ENCODE data around the gene OLFM1. TPM values are rescaled to one million over a fixed set of nuclear protein-coding genes. Genes with fewer than 3 reads are reported as not detected.

OLFM1 gene
- total RNA-seq, 4 donors from 2014 or later = 18.7 to 46.1 (median 38.6) TPM

DNA sequence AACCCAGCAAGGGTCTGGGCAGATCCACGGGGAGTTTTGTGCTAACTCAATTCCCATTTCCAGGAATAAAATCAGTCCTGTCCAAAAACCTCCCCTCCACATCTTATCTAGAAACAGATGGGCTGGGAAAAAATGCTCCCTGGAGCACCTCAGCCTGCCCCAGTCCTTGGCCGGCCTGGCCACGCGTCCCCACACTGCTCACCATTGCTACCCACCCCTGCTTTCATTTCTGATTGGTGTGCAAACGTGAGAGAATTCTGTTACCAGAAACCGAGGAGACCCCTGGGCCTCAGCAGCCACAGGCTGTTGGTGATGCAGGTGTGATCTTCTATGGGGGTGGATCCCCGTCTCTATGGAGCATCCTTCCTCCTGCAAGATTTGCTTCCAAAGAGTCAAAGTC, 38.0 kb upstream of the OLFM1 start:
- intact Hi-C loops (cut with DNase I) = no loop called here
- Histone ChIP-seq H3K4me1 (no peaks in the 10 kb centered on the region), H3K4me3 (no peak overlapping the region), H3K36me3 (no peaks in the 10 kb centered on the region), H3K9me3 (peaks cover 0 to 8% (median 2%) of the 10 kb centered on the region in 4 donors), H3K27ac (replicated peaks in 1 of 4) (no peak overlapping the region), H3K27me3 (peaks cover 0 to 82% (median 0%) of the 10 kb centered on the region in 4 donors)
- no peak for TF ChIP-seq POLR2A (IDR thresholded peaks at IDR 0.05; ENCODE audit: low read depth)
- TF ChIP-seq, protein P1, sequence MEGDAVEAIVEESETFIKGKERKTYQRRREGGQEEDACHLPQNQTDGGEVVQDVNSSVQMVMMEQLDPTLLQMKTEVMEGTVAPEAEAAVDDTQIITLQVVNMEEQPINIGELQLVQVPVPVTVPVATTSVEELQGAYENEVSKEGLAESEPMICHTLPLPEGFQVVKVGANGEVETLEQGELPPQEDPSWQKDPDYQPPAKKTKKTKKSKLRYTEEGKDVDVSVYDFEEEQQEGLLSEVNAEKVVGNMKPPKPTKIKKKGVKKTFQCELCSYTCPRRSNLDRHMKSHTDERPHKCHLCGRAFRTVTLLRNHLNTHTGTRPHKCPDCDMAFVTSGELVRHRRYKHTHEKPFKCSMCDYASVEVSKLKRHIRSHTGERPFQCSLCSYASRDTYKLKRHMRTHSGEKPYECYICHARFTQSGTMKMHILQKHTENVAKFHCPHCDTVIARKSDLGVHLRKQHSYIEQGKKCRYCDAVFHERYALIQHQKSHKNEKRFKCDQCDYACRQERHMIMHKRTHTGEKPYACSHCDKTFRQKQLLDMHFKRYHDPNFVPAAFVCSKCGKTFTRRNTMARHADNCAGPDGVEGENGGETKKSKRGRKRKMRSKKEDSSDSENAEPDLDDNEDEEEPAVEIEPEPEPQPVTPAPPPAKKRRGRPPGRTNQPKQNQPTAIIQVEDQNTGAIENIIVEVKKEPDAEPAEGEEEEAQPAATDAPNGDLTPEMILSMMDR (IDR thresholded peaks at IDR 0.05) = no peak
- no peak for DNase-seq (ENCODE audit: extremely low spot score)
- 80% methylated on average over 6 of the region's 7 CpGs for WGBS

DNA sequence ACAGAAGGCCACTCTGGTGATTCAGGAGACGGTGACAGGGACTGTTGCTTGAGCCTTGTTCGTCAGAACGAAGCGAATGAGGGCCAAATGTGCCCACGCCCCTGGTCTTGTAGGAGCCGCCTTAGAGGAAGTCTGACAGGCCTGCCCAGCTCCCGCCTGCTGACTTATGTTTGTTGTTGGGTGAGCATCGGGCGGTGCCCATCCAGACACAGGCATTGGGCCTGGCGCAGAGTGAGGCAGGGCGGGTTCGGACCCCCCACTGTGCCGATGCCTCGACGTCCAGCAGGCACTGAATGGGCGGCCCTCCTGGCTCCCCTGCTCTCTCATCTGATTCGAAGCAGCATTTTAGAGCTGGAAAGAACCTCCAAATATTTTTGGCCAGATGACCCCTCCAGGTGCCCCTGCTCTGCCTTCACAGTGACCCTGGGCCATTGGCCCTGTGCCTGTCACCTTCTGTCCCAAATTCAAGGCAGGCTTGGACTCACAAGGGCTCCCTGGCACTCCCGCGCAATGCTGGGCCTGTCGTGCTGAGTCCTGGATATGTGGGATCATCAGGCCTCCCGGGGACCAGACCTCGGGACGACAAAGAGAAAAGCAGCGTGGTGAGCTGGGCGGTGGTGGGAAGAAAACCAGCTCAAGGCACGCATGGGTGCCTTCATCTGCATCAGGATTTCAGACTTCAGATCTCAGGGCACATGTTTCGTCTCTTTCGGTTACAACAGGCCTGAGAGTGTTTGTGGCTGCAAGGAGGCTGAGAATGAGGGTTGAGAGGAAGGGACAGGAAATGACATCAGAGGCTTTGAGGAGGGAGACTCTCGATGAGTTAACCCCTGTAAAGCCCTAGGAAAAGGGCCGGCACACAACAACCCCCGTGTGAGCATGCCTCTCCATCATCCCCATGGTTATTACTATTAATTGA, 37.1 kb upstream of the OLFM1 start:
- Histone ChIP-seq H3K27ac (replicated peaks in 1 of 4) (no peak overlapping the region), H3K4me1 (no peaks in the 10 kb centered on the region), H3K9me3 (peaks cover 0 to 8% (median 2%) of the 10 kb centered on the region in 4 donors), H3K4me3 (no peak overlapping the region), H3K36me3 (no peaks in the 10 kb centered on the region), H3K27me3 (peaks cover 0 to 81% (median 0%) of the 10 kb centered on the region in 4 donors)
- intact Hi-C loops (cut with DNase I) = no loop called here
- 85% methylated on average over 24 of the region's 31 CpGs for WGBS
- TF ChIP-seq POLR2AphosphoS5 (IDR thresholded peaks at IDR 0.05) (no peak), POLR2A (IDR thresholded peaks at IDR 0.05; ENCODE audit: low read depth) (no peak), EP300 (IDR thresholded peaks at IDR 0.05) (no peak)
- TF ChIP-seq, protein P1 (IDR thresholded peaks at IDR 0.05) = no peak
- no peak for DNase-seq (ENCODE audit: extremely low spot score)

DNA sequence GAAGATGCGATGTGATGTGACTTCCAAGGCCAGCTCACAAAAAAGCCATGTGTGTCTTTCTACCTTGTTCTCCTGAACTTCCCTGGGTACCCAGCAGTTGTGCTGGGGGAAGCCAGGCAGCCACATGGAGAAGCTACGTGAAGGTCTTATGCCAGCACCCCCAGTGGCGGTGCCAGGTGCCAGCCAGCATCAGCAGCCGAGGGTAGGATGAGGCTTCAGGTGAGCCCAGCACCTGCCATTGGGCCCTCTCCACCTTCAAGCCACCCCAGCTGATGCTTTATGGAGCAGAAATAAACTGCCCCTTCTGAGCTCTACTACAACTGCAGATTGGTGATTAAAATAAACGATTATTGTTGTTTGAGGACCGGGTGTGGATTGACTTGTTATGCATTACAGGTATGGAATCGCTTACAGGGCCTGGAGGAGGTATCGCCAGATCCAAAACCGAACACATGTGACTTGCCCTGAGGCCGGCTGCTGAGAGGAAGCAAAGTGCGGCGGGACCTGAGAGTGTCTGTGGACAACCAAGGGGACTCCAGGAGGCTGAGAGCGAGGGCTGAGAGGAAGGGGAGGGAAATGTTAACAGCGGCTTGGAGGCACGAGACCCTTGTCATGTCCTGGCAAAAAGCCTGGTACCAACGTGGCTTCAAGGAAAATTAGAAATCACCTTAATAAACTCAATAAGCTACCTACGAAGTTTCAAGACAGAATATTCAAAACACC, 36.0 kb upstream of the OLFM1 start:
- H3K9me3 ChIP-seq = peaks cover 0 to 8% (median 2%) of the 10 kb centered on the region in 4 donors
- WGBS = 90% methylated on average over 17 of the region's 17 CpGs
- no peaks in the 10 kb centered on the region for H3K36me3 ChIP-seq
- DNase-seq (ENCODE audit: extremely low spot score) = no peak
- H3K4me1 ChIP-seq = no peaks in the 10 kb centered on the region
- intact Hi-C loops (cut with DNase I) = no loop called here
- H3K4me3 ChIP-seq = no peak overlapping the region
- no peak overlapping the region for H3K27ac ChIP-seq (replicated peaks in 1 of 4)
- TF ChIP-seq EP300 (IDR thresholded peaks at IDR 0.05) (no peak), POLR2A (IDR thresholded peaks at IDR 0.05; ENCODE audit: low read depth) (no peak), POLR2AphosphoS5 (IDR thresholded peaks at IDR 0.05) (no peak)
- TF ChIP-seq, protein P1 (IDR thresholded peaks at IDR 0.05) = no peak
- peaks cover 0 to 79% (median 0%) of the 10 kb centered on the region in 4 donors for H3K27me3 ChIP-seq

DNA sequence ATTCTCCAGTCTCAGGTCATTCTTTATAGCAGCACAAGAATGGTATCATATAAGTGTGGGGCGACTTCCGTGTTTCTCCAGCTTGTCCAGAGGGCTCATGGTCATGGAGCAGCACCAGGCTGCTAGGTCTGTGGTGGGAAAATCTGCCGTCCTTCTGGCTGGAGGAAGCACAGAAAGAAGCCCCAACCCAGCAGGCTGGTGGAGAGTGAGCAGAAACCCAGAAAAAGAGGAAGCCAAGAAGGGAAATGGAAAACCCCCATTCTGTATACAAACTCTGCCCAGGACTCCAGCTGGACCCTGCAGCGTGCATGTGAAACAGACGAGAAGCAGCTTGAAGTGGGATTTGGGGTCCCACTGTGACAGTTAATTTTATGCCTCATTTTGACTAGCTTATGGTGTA, 34.3 kb upstream of the OLFM1 start:
- intact Hi-C loops (cut with DNase I) = no loop called here
- no peak for DNase-seq (ENCODE audit: extremely low spot score)
- Histone ChIP-seq H3K27ac (replicated peaks in 1 of 4) (no peak overlapping the region), H3K4me3 (no peak overlapping the region), H3K9me3 (peaks cover 0 to 8% (median 2%) of the 10 kb centered on the region in 4 donors), H3K27me3 (peaks cover 0 to 77% (median 0%) of the 10 kb centered on the region in 4 donors), H3K36me3 (no peaks in the 10 kb centered on the region), H3K4me1 (no peaks in the 10 kb centered on the region)
- TF ChIP-seq POLR2AphosphoS5 (IDR thresholded peaks at IDR 0.05) = no peak
- no peak for TF ChIP-seq EP300 (IDR thresholded peaks at IDR 0.05)
- TF ChIP-seq, protein P1 (IDR thresholded peaks at IDR 0.05) = no peak
- TF ChIP-seq POLR2A (IDR thresholded peaks at IDR 0.05; ENCODE audit: low read depth) = no peak
- WGBS = 68% methylated on average over 5 of the region's 5 CpGs

Data from esophagus muscularis mucosa (tissue), 4 donors.